Measurements from ENCODE around the gene VPS4B.
A peak's percentile ranks its signal among the peaks of the same experiment; 100 is the strongest.

Gene VPS4B

DNA sequence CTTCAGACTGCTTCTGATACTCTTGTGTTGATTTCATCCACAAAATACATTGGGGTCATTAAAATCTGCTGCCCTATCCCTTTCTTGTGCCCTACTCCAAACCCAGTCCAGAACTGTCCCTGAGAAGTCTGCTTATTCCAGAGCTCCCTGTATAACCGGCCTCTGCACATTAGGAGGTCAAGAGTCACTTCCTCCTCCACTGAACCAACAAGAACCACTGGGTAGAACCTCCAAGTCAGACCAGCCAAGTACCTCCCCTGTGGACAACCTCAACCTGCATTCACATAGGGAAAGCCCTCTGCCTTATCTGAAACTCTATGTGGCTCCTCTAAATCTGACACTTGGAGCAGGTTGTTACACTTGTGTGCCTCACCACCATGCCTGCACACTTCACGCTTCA, 77.4 kb downstream of the VPS4B start:
- no peaks in the 10 kb centered on the region for H3F3A ChIP-seq (ENCODE audit: insufficient read depth, low read length)
- H3K4me1 ChIP-seq (ENCODE audit: insufficient read depth, low read length, severe bottlenecking), result peaks cover 13% of the 10 kb centered on the region
- no peaks in the 10 kb centered on the region for H4K20me1 ChIP-seq (ENCODE audit: insufficient read depth, low read length)
- H3K9me2 ChIP-seq (ENCODE audit: low read depth, low read length), result no peaks in the 10 kb centered on the region
- no peaks in the 10 kb centered on the region for H3K79me2 ChIP-seq (ENCODE audit: insufficient read depth, low read length)
- TF ChIP-seq EZH2 (IDR thresholded peaks at IDR 0.05; ENCODE audit: borderline replicate concordance, low read length), result no peak
- TF ChIP-seq, protein P1, sequence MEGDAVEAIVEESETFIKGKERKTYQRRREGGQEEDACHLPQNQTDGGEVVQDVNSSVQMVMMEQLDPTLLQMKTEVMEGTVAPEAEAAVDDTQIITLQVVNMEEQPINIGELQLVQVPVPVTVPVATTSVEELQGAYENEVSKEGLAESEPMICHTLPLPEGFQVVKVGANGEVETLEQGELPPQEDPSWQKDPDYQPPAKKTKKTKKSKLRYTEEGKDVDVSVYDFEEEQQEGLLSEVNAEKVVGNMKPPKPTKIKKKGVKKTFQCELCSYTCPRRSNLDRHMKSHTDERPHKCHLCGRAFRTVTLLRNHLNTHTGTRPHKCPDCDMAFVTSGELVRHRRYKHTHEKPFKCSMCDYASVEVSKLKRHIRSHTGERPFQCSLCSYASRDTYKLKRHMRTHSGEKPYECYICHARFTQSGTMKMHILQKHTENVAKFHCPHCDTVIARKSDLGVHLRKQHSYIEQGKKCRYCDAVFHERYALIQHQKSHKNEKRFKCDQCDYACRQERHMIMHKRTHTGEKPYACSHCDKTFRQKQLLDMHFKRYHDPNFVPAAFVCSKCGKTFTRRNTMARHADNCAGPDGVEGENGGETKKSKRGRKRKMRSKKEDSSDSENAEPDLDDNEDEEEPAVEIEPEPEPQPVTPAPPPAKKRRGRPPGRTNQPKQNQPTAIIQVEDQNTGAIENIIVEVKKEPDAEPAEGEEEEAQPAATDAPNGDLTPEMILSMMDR (IDR thresholded peaks at IDR 0.05; ENCODE audit: low read length), result no peak
- no peaks in the 10 kb centered on the region for H3K9me3 ChIP-seq (ENCODE audit: low read length)
- H3K4me3 ChIP-seq (ENCODE audit: low read depth, low read length, poor library complexity, severe bottlenecking), result no peak overlapping the region
- H3K4me2 ChIP-seq (ENCODE audit: low read length), result no peak overlapping the region
- no peak overlapping the region for H3K27ac ChIP-seq (ENCODE audit: low read depth, low read length, poor library complexity, severe bottlenecking)
- H3K27me3 ChIP-seq (ENCODE audit: insufficient read depth, low read length), result no peaks in the 10 kb centered on the region
- no peak overlapping the region for H2AFZ ChIP-seq (ENCODE audit: low read length)
- no peak overlapping the region for H3K9ac ChIP-seq (ENCODE audit: low read length)
- peaks cover 45% of the 10 kb centered on the region; the same call in 1 of the 2 replicates for H3K36me3 ChIP-seq (ENCODE audit: insufficient read depth, low read length)

DNA sequence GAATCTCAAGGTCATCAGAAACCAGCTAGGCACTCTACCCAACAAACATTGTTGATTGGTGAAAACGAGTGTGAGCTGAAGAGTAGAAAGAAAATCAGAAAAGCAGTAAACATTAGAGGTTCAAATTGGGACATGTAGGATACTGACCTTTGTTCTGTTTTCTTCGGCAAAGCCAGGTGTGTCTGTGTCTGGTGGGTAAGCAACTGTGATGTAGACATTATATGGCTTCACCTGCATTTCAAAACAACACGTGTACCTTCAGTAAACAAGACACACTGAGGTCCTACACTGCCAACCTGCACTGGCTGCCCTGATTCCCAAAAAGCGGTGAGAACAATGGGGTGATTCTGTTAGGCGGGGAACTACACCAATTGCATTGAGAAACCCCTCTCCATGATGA, 78.0 kb downstream of the VPS4B start:
- TF ChIP-seq EZH2 (IDR thresholded peaks at IDR 0.05; ENCODE audit: borderline replicate concordance, low read length), result no peak
- TF ChIP-seq, protein P1 (IDR thresholded peaks at IDR 0.05; ENCODE audit: low read length), result no peak
- H3K27ac ChIP-seq (ENCODE audit: low read depth, low read length, poor library complexity, severe bottlenecking), result no peak overlapping the region

GRCh38 chr18:63342206-63342605, 80.1 kb downstream of the VPS4B start:
- H3K27me3 ChIP-seq (ENCODE audit: insufficient read depth, low read length), result no peaks in the 10 kb centered on the region
- no peak overlapping the region for H3K4me2 ChIP-seq (ENCODE audit: low read length)
- no peak overlapping the region for H3K27ac ChIP-seq (ENCODE audit: low read depth, low read length, poor library complexity, severe bottlenecking)
- no peak overlapping the region for H3K9ac ChIP-seq (ENCODE audit: low read length)
- no peaks in the 10 kb centered on the region for H4K20me1 ChIP-seq (ENCODE audit: insufficient read depth, low read length)
- H3K9me2 ChIP-seq (ENCODE audit: low read depth, low read length), result no peaks in the 10 kb centered on the region
- no peak overlapping the region for H3K4me3 ChIP-seq (ENCODE audit: low read depth, low read length, poor library complexity, severe bottlenecking)
- H3F3A ChIP-seq (ENCODE audit: insufficient read depth, low read length), result no peaks in the 10 kb centered on the region
- H2AFZ ChIP-seq (ENCODE audit: low read length), result no peak overlapping the region
- peaks cover 44% of the 10 kb centered on the region; the same call in 1 of the 2 replicates for H3K36me3 ChIP-seq (ENCODE audit: insufficient read depth, low read length)
- H3K9me3 ChIP-seq (ENCODE audit: low read length), result no peaks in the 10 kb centered on the region
- H3K79me2 ChIP-seq (ENCODE audit: insufficient read depth, low read length), result no peaks in the 10 kb centered on the region
- peaks cover 10% of the 10 kb centered on the region for H3K4me1 ChIP-seq (ENCODE audit: insufficient read depth, low read length, severe bottlenecking)
- TF ChIP-seq, protein P1 (IDR thresholded peaks at IDR 0.05; ENCODE audit: low read length), result peak; percentile 89
- no peak for TF ChIP-seq EZH2 (IDR thresholded peaks at IDR 0.05; ENCODE audit: borderline replicate concordance, low read length)

More for the DNA sequence above, 78.0 kb downstream of the VPS4B start:
- H3K9ac ChIP-seq (ENCODE audit: low read length), result no peak overlapping the region
- H3K4me3 ChIP-seq (ENCODE audit: low read depth, low read length, poor library complexity, severe bottlenecking), result no peak overlapping the region
- no peaks in the 10 kb centered on the region for H3F3A ChIP-seq (ENCODE audit: insufficient read depth, low read length)
- no peaks in the 10 kb centered on the region for H4K20me1 ChIP-seq (ENCODE audit: insufficient read depth, low read length)
- H3K27me3 ChIP-seq (ENCODE audit: insufficient read depth, low read length), result no peaks in the 10 kb centered on the region
- no peak overlapping the region for H3K4me2 ChIP-seq (ENCODE audit: low read length)
- H2AFZ ChIP-seq (ENCODE audit: low read length), result no peak overlapping the region
- no peaks in the 10 kb centered on the region for H3K9me2 ChIP-seq (ENCODE audit: low read depth, low read length)
- H3K36me3 ChIP-seq (ENCODE audit: insufficient read depth, low read length), result peaks cover 39% of the 10 kb centered on the region; the same call in 1 of the 2 replicates
- H3K79me2 ChIP-seq (ENCODE audit: insufficient read depth, low read length), result no peaks in the 10 kb centered on the region
- H3K9me3 ChIP-seq (ENCODE audit: low read length), result no peaks in the 10 kb centered on the region
- peaks cover 20% of the 10 kb centered on the region for H3K4me1 ChIP-seq (ENCODE audit: insufficient read depth, low read length, severe bottlenecking)
